HEK293 (cell line): ENCODE data around the gene EYA2.

Experiments used
- GLIS2 ChIP-seq: fragments of 450-650 bp; formaldehyde crosslinking; IDR thresholded peaks from 2 replicates; pipeline ENCODE4 v1.5.1; 2016; ENCODE audit warnings: missing biosample characterization, missing genetic modification characterization
- ZBTB7A ChIP-seq: fragments of 450-650 bp; formaldehyde crosslinking; IDR thresholded peaks from 2 replicates; pipeline ENCODE4 v1.5.1; 2016; ENCODE audit warnings: low read depth, missing biosample characterization, missing genetic modification characterization
- ZNF544 ChIP-seq: fragments of 450-650 bp; formaldehyde crosslinking; IDR thresholded peaks from 2 replicates; pipeline ENCODE4 v1.5.0; 2017; ENCODE audit warnings: missing biosample characterization, missing genetic modification characterization
- TF ChIP-seq, protein P1 (sequence below): fragments of 450-650 bp; formaldehyde crosslinking; IDR thresholded peaks from 2 replicates; pipeline ENCODE4 v1.5.1; 2016; ENCODE audit warnings: missing biosample characterization, missing genetic modification characterization
- TF ChIP-seq, protein P2 (sequence below): fragments of 450-650 bp; formaldehyde crosslinking; IDR thresholded peaks from 2 replicates; pipeline ENCODE4 v1.5.1; 2016; ENCODE audit warnings: missing biosample characterization, missing genetic modification characterization

DNA sequence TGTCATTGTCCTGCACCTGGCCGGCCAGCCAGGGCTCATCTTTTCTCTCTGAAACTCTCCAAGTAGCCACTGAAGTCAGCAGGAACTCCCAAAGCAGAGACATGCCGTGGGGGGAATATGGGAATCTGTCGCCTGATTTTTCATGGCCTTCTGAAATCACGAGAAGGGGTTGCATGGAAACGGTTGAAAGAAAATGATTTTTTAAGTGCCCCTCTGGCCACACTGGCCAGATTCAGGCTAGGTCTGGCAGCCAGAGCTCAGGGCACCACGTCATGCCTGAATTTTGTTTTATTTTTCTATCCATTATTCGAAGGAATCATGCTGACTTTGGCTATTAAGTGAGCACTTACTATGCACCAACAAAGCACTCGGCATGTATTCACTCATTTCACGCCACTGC lies 65.2 kb downstream of the EYA2 start:
- TF ChIP-seq ZNF544 (tag by site-specific recombination) (no peak), ZBTB7A (tag by site-specific recombination) (no peak), GLIS2 (no peak)
- TF ChIP-seq, protein P1, sequence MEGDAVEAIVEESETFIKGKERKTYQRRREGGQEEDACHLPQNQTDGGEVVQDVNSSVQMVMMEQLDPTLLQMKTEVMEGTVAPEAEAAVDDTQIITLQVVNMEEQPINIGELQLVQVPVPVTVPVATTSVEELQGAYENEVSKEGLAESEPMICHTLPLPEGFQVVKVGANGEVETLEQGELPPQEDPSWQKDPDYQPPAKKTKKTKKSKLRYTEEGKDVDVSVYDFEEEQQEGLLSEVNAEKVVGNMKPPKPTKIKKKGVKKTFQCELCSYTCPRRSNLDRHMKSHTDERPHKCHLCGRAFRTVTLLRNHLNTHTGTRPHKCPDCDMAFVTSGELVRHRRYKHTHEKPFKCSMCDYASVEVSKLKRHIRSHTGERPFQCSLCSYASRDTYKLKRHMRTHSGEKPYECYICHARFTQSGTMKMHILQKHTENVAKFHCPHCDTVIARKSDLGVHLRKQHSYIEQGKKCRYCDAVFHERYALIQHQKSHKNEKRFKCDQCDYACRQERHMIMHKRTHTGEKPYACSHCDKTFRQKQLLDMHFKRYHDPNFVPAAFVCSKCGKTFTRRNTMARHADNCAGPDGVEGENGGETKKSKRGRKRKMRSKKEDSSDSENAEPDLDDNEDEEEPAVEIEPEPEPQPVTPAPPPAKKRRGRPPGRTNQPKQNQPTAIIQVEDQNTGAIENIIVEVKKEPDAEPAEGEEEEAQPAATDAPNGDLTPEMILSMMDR: no peak
- TF ChIP-seq, protein P2, sequence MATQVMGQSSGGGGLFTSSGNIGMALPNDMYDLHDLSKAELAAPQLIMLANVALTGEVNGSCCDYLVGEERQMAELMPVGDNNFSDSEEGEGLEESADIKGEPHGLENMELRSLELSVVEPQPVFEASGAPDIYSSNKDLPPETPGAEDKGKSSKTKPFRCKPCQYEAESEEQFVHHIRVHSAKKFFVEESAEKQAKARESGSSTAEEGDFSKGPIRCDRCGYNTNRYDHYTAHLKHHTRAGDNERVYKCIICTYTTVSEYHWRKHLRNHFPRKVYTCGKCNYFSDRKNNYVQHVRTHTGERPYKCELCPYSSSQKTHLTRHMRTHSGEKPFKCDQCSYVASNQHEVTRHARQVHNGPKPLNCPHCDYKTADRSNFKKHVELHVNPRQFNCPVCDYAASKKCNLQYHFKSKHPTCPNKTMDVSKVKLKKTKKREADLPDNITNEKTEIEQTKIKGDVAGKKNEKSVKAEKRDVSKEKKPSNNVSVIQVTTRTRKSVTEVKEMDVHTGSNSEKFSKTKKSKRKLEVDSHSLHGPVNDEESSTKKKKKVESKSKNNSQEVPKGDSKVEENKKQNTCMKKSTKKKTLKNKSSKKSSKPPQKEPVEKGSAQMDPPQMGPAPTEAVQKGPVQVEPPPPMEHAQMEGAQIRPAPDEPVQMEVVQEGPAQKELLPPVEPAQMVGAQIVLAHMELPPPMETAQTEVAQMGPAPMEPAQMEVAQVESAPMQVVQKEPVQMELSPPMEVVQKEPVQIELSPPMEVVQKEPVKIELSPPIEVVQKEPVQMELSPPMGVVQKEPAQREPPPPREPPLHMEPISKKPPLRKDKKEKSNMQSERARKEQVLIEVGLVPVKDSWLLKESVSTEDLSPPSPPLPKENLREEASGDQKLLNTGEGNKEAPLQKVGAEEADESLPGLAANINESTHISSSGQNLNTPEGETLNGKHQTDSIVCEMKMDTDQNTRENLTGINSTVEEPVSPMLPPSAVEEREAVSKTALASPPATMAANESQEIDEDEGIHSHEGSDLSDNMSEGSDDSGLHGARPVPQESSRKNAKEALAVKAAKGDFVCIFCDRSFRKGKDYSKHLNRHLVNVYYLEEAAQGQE (tag by site-specific recombination): no peak
